ENCODE data around the gene SUMO2. TPM values are rescaled to one million over a fixed set of nuclear protein-coding genes. Genes with fewer than 3 reads are reported as not detected.

SUMO2 gene
- total and polyA plus RNA-seq, 2 of the 8 experiments (the other 6 are each of a cell fraction or from before 2014, with no cell fraction given), result 184 to 779 TPM

GRCh38 chr17:75133001-75133400 is 49.8 kb downstream of the SUMO2 start (continued):
- TF ChIP-seq CHD7 (IDR thresholded peaks at IDR 0.05; ENCODE audit: insufficient replicate concordance, low read length), result no peak
- TF ChIP-seq RXRA (IDR thresholded peaks at IDR 0.05; ENCODE audit: insufficient read depth, low read depth, low read length), result no peak
- no peak for TF ChIP-seq RFX5 (IDR thresholded peaks at IDR 0.05; ENCODE audit: borderline replicate concordance, low read depth, low read length)
- no peak for TF ChIP-seq NRF1 (IDR thresholded peaks at IDR 0.05; ENCODE audit: low read depth, low read length)
- no peak for TF ChIP-seq RBBP5 (IDR thresholded peaks at IDR 0.05; ENCODE audit: borderline replicate concordance, low read depth, low read length)

All from H1 (cell line).